ENCODE results near the gene ATP1B4. TPM values are rescaled to one million over a fixed set of nuclear protein-coding genes. Genes with fewer than 3 reads are reported as not detected.

Gene ATP1B4
- polyA plus RNA-seq, 1 of the 3 experiments (the other 2 are of a cell fraction) = not detected

DNA sequence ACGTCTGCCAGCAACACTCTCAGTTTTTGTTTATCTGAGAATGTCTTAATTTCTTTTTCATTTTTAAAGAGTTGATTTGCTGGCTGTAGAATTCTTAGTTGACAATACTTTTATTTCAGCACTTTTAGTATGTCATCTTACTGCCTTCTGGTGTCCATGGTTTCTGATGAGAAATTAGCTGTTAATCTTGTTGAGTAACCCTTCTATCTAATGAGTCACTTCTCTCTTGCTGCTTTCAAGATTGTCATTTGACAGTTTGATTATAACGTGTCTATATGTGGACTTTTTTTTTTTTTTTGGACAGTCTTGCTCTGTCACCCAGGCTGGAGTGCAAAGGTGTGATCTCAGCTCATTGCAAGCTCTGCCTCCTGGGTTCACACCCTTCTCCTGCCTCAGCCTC, 26.6 kb upstream of the ATP1B4 start:
- ChIA-PET CTCF (no interaction called here), POLR2A (no interaction called here)
- Histone ChIP-seq H4K20me1 (ENCODE audit: insufficient read depth) (no peaks in the 10 kb centered on the region), H3K9me3 (peaks cover 13% of the 10 kb centered on the region; the same call in 1 of the 2 replicates), H3K79me2 (ENCODE audit: insufficient read depth) (no peaks in the 10 kb centered on the region), H3F3A (replicated peaks; ENCODE audit: insufficient read depth) (no peaks in the 10 kb centered on the region), H3K4me2 (no peak overlapping the region), H3K9ac (no peak overlapping the region), H2AFZ (ENCODE audit: low read depth) (no peak overlapping the region), H3K9me2 (no peaks in the 10 kb centered on the region), H3K27ac (ENCODE audit: low read depth in 2 of 2, low read length in 1 of 2) (no peak overlapping the region), H3K4me1 (ENCODE audit: control insufficient read depth in 1 of 2, insufficient read depth in 2 of 2, low read depth in 1 of 2, low read length in 1 of 2) (no peaks in the 10 kb centered on the region), H3K27me3 (ENCODE audit: insufficient read depth) (no peaks in the 10 kb centered on the region; the same call in 1 of the 2 replicates), H3K36me3 (replicated peaks in 1 of 2; ENCODE audit: control insufficient read depth in 1 of 2, insufficient read depth in 2 of 2, low read length in 1 of 2) (no peaks in the 10 kb centered on the region), H3K4me3 (ENCODE audit: low read depth in 2 of 2, low read length in 1 of 2) (no peak overlapping the region; a peak in 1 of 4 replicates)
- no peak for TF ChIP-seq ELF1 (IDR thresholded peaks at IDR 0.05)
- TF ChIP-seq GATA2 (CRISPR knock-in tag; IDR thresholded peaks at IDR 0.05) = no peak
- TF ChIP-seq TCF12 (IDR thresholded peaks at IDR 0.05) = no peak
- TF ChIP-seq CHD2 (IDR thresholded peaks at IDR 0.05; ENCODE audit: low read length, partially characterized antibody) = no peak
- TF ChIP-seq REST (IDR thresholded peaks at IDR 0.05; ENCODE audit: low read depth, low read length) = no peak
- TF ChIP-seq MEF2A (IDR thresholded peaks at IDR 0.05; ENCODE audit: borderline replicate concordance, low read depth) = no peak
- TF ChIP-seq EP300 (IDR thresholded peaks at IDR 0.05; ENCODE audit: borderline replicate concordance in 1 of 2, low read depth in 1 of 2, low read length in 1 of 2) = no peak
- TF ChIP-seq, protein P1, sequence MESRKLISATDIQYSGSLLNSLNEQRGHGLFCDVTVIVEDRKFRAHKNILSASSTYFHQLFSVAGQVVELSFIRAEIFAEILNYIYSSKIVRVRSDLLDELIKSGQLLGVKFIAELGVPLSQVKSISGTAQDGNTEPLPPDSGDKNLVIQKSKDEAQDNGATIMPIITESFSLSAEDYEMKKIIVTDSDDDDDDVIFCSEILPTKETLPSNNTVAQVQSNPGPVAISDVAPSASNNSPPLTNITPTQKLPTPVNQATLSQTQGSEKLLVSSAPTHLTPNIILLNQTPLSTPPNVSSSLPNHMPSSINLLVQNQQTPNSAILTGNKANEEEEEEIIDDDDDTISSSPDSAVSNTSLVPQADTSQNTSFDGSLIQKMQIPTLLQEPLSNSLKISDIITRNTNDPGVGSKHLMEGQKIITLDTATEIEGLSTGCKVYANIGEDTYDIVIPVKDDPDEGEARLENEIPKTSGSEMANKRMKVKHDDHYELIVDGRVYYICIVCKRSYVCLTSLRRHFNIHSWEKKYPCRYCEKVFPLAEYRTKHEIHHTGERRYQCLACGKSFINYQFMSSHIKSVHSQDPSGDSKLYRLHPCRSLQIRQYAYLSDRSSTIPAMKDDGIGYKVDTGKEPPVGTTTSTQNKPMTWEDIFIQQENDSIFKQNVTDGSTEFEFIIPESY (IDR thresholded peaks at IDR 0.05; ENCODE audit: borderline replicate concordance, low read depth) = no peak
- no peak for TF ChIP-seq FOXM1 (IDR thresholded peaks at IDR 0.05; ENCODE audit: low read depth)
- no peak for TF ChIP-seq USF2 (IDR thresholded peaks at IDR 0.05; ENCODE audit: borderline replicate concordance, low read depth, low read length)
- TF ChIP-seq JUND (IDR thresholded peaks at IDR 0.05) = no peak
- TF ChIP-seq FOXJ3 (CRISPR knock-in tag; IDR thresholded peaks at IDR 0.05) = no peak
- TF ChIP-seq TAF1 (IDR thresholded peaks at IDR 0.05; ENCODE audit: borderline replicate concordance, low read depth, low read length) = no peak
- TF ChIP-seq SIN3A (IDR thresholded peaks at IDR 0.05; ENCODE audit: borderline replicate concordance, low read depth, low read length) = no peak
- 3% methylated on average over 2 of the region's 2 CpGs for WGBS (ENCODE audit: low lambda C conversion rate)
- DNase-seq = no peak
